PC-3 (cell line): Measurements from ENCODE around the gene NLGN1. TPM values are rescaled to one million over a fixed set of nuclear protein-coding genes. Genes with fewer than 3 reads are reported as not detected.

ENCODE experiments used
- ATAC-seq: fragments of 200-7000 bp; cut with Tn5 transposase; 2 replicates; pipeline ENCODE4 v1.9.1; 2020; ENCODE audit warnings: mild to moderate bottlenecking, moderate library complexity
- BruUV-seq: library from RNA; stranded (reverse); fragments of 400-500 nt; replicated peaks from 2 replicates; lab custom pipeline; 2021; lab: Mats Ljungman, UMichigan
- CTCF ChIA-PET: fragments of 300-600 bp; sonication (Branson Sonifier 250); formaldehyde crosslinking; loops from one replicate; lab custom pipeline; 2022; ENCODE audit warnings: antibody characterized with exemption; lab: Charles Lee
- POLR2A ChIA-PET: fragments of 300-600 bp; sonication (Branson Sonifier 250); formaldehyde crosslinking; loops from one replicate; lab custom pipeline; 2022; ENCODE audit warnings: antibody characterized with exemption; ENCODE audit not compliant: unreplicated experiment; lab: Charles Lee
- DNase-seq: peaks from one replicate; pipeline ENCODE4 v3.0.0-alpha.2; 2015
- H2AFZ ChIP-seq: fragments of 300-600 bp; sonication (generic); 2 replicates; pipeline ENCODE4 v1.6.0; 2016; ENCODE audit warnings: antibody characterized with exemption, low read length
- H3F3A ChIP-seq: fragments of 300-600 bp; sonication (generic); one replicate; pipeline ENCODE4 v1.6.0; 2017; ENCODE audit warnings: antibody characterized with exemption, low read length, control low read depth, mild to moderate bottlenecking; ENCODE audit not compliant: unreplicated experiment
- H3K27ac ChIP-seq: fragments of 300-600 bp; sonication (generic); 2 replicates; pipeline ENCODE4 v1.5.1; 2016; ENCODE audit warnings: mild to moderate bottlenecking, low read length
- H3K27me3 ChIP-seq: fragments of 300-600 bp; sonication (generic); 2 replicates; pipeline ENCODE4 v1.6.1; 2016; ENCODE audit warnings: low read length, mixed read lengths
- H3K36me3 ChIP-seq: fragments of 300-600 bp; sonication (generic); 2 replicates; pipeline ENCODE4 v1.6.1; 2016; ENCODE audit warnings: low read depth, mixed run types, low read length, mixed read lengths
- H3K4me1 ChIP-seq: fragments of 300-600 bp; sonication (generic); 2 replicates; pipeline ENCODE4 v1.5.1; 2016; ENCODE audit warnings: low read length; ENCODE audit not compliant: insufficient read depth
- H3K4me2 ChIP-seq: fragments of 300-600 bp; sonication (generic); 2 replicates; pipeline ENCODE4 v1.6.0; 2016; ENCODE audit warnings: low read length
- H3K4me3 ChIP-seq: fragments of 300-600 bp; sonication (generic); 2 replicates; pipeline ENCODE4 v1.5.1; 2016; ENCODE audit warnings: mild to moderate bottlenecking, low read length, mixed read lengths
- H3K79me2 ChIP-seq: fragments of 300-600 bp; sonication (generic); 2 replicates; pipeline ENCODE4 v1.6.1; 2017; ENCODE audit warnings: low read length, mixed read lengths
- H3K9ac ChIP-seq: fragments of 300-600 bp; sonication (generic); 2 replicates; pipeline ENCODE4 v1.6.0; 2016; ENCODE audit warnings: mild to moderate bottlenecking, low read length
- H3K9me2 ChIP-seq: fragments of 300-600 bp; sonication (generic); replicated peaks from 2 replicates; pipeline ENCODE4 v1.6.1; 2016; ENCODE audit warnings: mixed run types, low read length, mixed read lengths
- H3K9me3 ChIP-seq: fragments of 300-600 bp; sonication (generic); 2 replicates; pipeline ENCODE4 v1.6.1; 2016; ENCODE audit warnings: low read length, mixed read lengths
- H4K20me1 ChIP-seq: fragments of 300-600 bp; sonication (generic); 2 replicates; pipeline ENCODE4 v1.6.1; 2016; ENCODE audit warnings: low read length, mixed read lengths
- CTCF ChIP-seq: fragments of 300-600 bp; sonication (generic); conservative IDR thresholded peaks from 2 replicates; pipeline ENCODE4 v1.5.1; 2017; ENCODE audit warnings: antibody characterized with exemption, low read depth, mild to moderate bottlenecking, low read length
- EZH2 ChIP-seq: fragments of 300-600 bp; sonication (generic); IDR thresholded peaks from one replicate; pipeline ENCODE4 v1.6.1; 2017; ENCODE audit warnings: antibody characterized with exemption, mild to moderate bottlenecking, low read length; ENCODE audit not compliant: unreplicated experiment
- EZH2phosphoT487 ChIP-seq: fragments of 300-600 bp; sonication (generic); IDR thresholded peaks from 2 replicates; pipeline ENCODE4 v1.6.1; 2018; ENCODE audit warnings: mild to moderate bottlenecking, antibody characterized with exemption, low read length, borderline replicate concordance
- intact Hi-C: fragments of 100-400 bp; cut with micrococcal nuclease; formaldehyde crosslinking; loops from 2 replicates; pipeline ENCODE4 v1.9.0; 2023
- total RNA-seq: library from RNA; depleted of rRNA; stranded (reverse); fragments of >200 nt; gene quantifications from 2 replicates; pipeline ENCODE4 v1.2.3, GENCODE V29; 2014

NLGN1 gene
- total RNA-seq, 1 experiment from 2014 or later, result 0.77 TPM

- ChIA-PET CTCF (interaction anchor here (0.6 kb wide), 1 partner anchor 8 kb away, joined by 3 read pairs; no protein-coding TSS in a partner anchor), POLR2A (no interaction called here)
- ATAC-seq (peak; percentile 90), DNase-seq (peak; percentile 39)
- Histone ChIP-seq H3K9ac (0 out of 2 replicates have a peak overlapping the region, but pooled peaks have one; percentile 10), H3K27me3 (peaks cover 34% of the 10 kb centered on the region), H3K27ac (no peak overlapping the region), H3K4me3 (peak overlapping the region; percentile 65), H2AFZ (peak overlapping the region; percentile 70), H4K20me1 (no peaks in the 10 kb centered on the region), H3K4me1 (no peaks in the 10 kb centered on the region), H3K4me2 (peak overlapping the region; percentile 72), H3K9me3 (no peaks in the 10 kb centered on the region), H3K79me2 (no peaks in the 10 kb centered on the region), H3K36me3 (no peaks in the 10 kb centered on the region), H3K9me2 (no peaks in the 10 kb centered on the region), H3F3A (no peaks in the 10 kb centered on the region)
- BruUV-seq, result no TSS peak
- TF ChIP-seq EZH2phosphoT487 (no peak), EZH2 (peak; percentile 71)
- intact Hi-C loops, result loop anchor here (1.0 to 10.0 kb wide), 2 partner anchors 300 to 417 kb away; no protein-coding TSS in a partner anchor
Observed at GRCh38 chr3:173584838-173585831, 187.6 kb downstream of the NLGN1 start.

- H3K9ac ChIP-seq, result no peak overlapping the region
- ATAC-seq, result no peak
Observed at GRCh38 chr3:173586166-173586565, 188.6 kb downstream of the NLGN1 start.

GRCh38 chr3:173587055-173587454 lies 189.5 kb downstream of the NLGN1 start:
- no peaks in the 10 kb centered on the region for H3K4me1 ChIP-seq
- peaks cover 34% of the 10 kb centered on the region for H3K27me3 ChIP-seq
- H3K4me2 ChIP-seq, result no peak overlapping the region
- no peaks in the 10 kb centered on the region for H3K36me3 ChIP-seq
- TF ChIP-seq CTCF (no peak), EZH2 (no peak), EZH2phosphoT487 (no peak)
- no TSS peak for BruUV-seq
- CTCF ChIA-PET, result no interaction called here
- ATAC-seq (no peak), DNase-seq (no peak)
- H4K20me1 ChIP-seq, result no peaks in the 10 kb centered on the region
- no peaks in the 10 kb centered on the region for H3F3A ChIP-seq
- H3K79me2 ChIP-seq, result no peaks in the 10 kb centered on the region
- no peak overlapping the region for H2AFZ ChIP-seq
- no peaks in the 10 kb centered on the region for H3K9me2 ChIP-seq
- no peak overlapping the region for H3K9ac ChIP-seq
- intact Hi-C loops, result loop anchor here (10.0 kb wide), 1 partner anchor 298 kb away; no protein-coding TSS in a partner anchor
- POLR2A ChIA-PET, result no interaction called here
- H3K4me3 ChIP-seq, result no peak overlapping the region
- H3K9me3 ChIP-seq, result no peaks in the 10 kb centered on the region
- H3K27ac ChIP-seq, result no peak overlapping the region

More at GRCh38 chr3:173586166-173586565, 188.6 kb downstream of the NLGN1 start:
- H4K20me1 ChIP-seq, result no peaks in the 10 kb centered on the region
- BruUV-seq, result no TSS peak
- peak overlapping the region; percentile 65; the same call in 1 of the 2 replicates for H3K4me3 ChIP-seq
- H3K4me2 ChIP-seq, result peak overlapping the region; percentile 72
- no peaks in the 10 kb centered on the region for H3K4me1 ChIP-seq
- peak; percentile 9 for DNase-seq
- H3K27ac ChIP-seq, result no peak overlapping the region
- no peaks in the 10 kb centered on the region for H3K9me2 ChIP-seq
- CTCF ChIA-PET, result no interaction called here
- no peaks in the 10 kb centered on the region for H3F3A ChIP-seq
- no peak for TF ChIP-seq EZH2
- H3K9me3 ChIP-seq, result no peaks in the 10 kb centered on the region
- no peak overlapping the region for H2AFZ ChIP-seq
- H3K36me3 ChIP-seq, result no peaks in the 10 kb centered on the region
- no peaks in the 10 kb centered on the region for H3K79me2 ChIP-seq
- intact Hi-C loops, result loop anchor here (10.0 kb wide), 1 partner anchor 299 kb away; no protein-coding TSS in a partner anchor
- H3K27me3 ChIP-seq, result peaks cover 34% of the 10 kb centered on the region
- POLR2A ChIA-PET, result no interaction called here
